Endothelial cell of umbilical vein (primary cell): ENCODE measurements around the gene PLEKHG3. TPM values are rescaled to one million over a fixed set of nuclear protein-coding genes. Genes with fewer than 3 reads are reported as not detected.

Source experiments
- BruUV-seq: library from RNA; stranded (reverse); fragments of 400-500 nt; replicated peaks from 2 replicates; lab custom pipeline; 2021; lab: Mats Ljungman, UMichigan
- CTCF ChIA-PET: fragments of 300-600, 350-600 bp; sonication (Branson Sonifier 250); formaldehyde crosslinking; loops from one replicate; lab custom pipeline; 2021; ENCODE audit warnings: antibody characterized with exemption, inconsistent platforms; lab: Charles Lee
- POLR2A ChIA-PET: fragments of 300-600, 350-600 bp; sonication (Branson Sonifier 250); formaldehyde crosslinking; loops from one replicate; lab custom pipeline; 2021; ENCODE audit warnings: antibody characterized with exemption, inconsistent platforms; lab: Charles Lee
- DNase-seq: peaks from one replicate; pipeline ENCODE4 v3.0.0-alpha.2; 2011; ENCODE audit warnings: low read depth, low spot score
- FAIRE-seq: peaks from 2 replicates; lab custom pipeline; 2011; peaks lifted over from hg19 to GRCh38; lab: Jason Lieb, UNC
- H2AFZ ChIP-seq: 2 replicates; pipeline ENCODE4 v1.6.0; 2012; ENCODE audit warnings: low read depth, low read length, control low read depth, inconsistent platforms
- H3K27ac ChIP-seq: 2 replicates; pipeline ENCODE4 v1.5.1; 2011; ENCODE audit warnings: low read depth, mild to moderate bottlenecking, control low read depth, low read length, moderate library complexity; ENCODE audit not compliant: insufficient read depth
- H3K27me3 ChIP-seq, 2 experiments: 2 replicates each; pipeline versions ENCODE4 v1.6.0 to v1.6.1; 2011; ENCODE audit warnings: low read length in 2 of 2, mixed read lengths in 1 of 2; ENCODE audit not compliant: control insufficient read depth in 2 of 2, insufficient read depth in 2 of 2
- H3K36me3 ChIP-seq, 2 experiments: 2 replicates in 1 of 2; 3 replicates in 1 of 2; pipeline ENCODE4 v1.5.1; 2011; ENCODE audit warnings: low read length in 2 of 2, mild to moderate bottlenecking in 1 of 2, moderate library complexity in 1 of 2; ENCODE audit not compliant: control insufficient read depth in 2 of 2, insufficient read depth in 2 of 2; ENCODE audit errors: extremely low read depth in 1 of 2
- H3K4me1 ChIP-seq: 3 replicates; pipeline ENCODE4 v1.5.1; 2011; ENCODE audit warnings: mild to moderate bottlenecking, low read length; ENCODE audit not compliant: control insufficient read depth, insufficient read depth; ENCODE audit errors: extremely low read depth
- H3K4me2 ChIP-seq: 2 replicates; pipeline ENCODE4 v1.6.1; 2011; ENCODE audit warnings: low read length, control low read depth, mixed read lengths; ENCODE audit not compliant: insufficient read depth
- H3K4me3 ChIP-seq, 3 experiments: fragments of 200-600 bp in 1 of 3; sonication (generic), shearing (Covaris generic) in 1 of 3; replicated peaks in 1 of 3; 2 replicates each; pipeline ENCODE4 v1.5.1; 2011 to 2016; ENCODE audit warnings: control low read depth in 3 of 3, low read length in 3 of 3, mild to moderate bottlenecking in 2 of 3, inconsistent platforms in 1 of 3, low read depth in 1 of 3, moderate library complexity in 1 of 3; ENCODE audit not compliant: insufficient read depth in 1 of 3
- H3K79me2 ChIP-seq: 2 replicates; pipeline ENCODE4 v1.6.0; 2012; ENCODE audit warnings: low read length, inconsistent platforms; ENCODE audit not compliant: control insufficient read depth, insufficient read depth
- H3K9ac ChIP-seq: replicated peaks from 2 replicates; pipeline ENCODE3; 2011; ENCODE audit warnings: low read length, control low read depth; ENCODE audit not compliant: insufficient read depth; ENCODE audit errors: extremely low read depth
- H3K9me1 ChIP-seq: replicated peaks from 3 replicates; pipeline ENCODE4 v1.6.0; 2011; ENCODE audit warnings: mild to moderate bottlenecking, low read length; ENCODE audit not compliant: control insufficient read depth, insufficient read depth; ENCODE audit errors: extremely low read depth
- H3K9me3 ChIP-seq: replicated peaks from 2 replicates; pipeline ENCODE4 v1.5.1; 2012; ENCODE audit warnings: low read length, inconsistent platforms; ENCODE audit not compliant: control insufficient read depth, insufficient read depth
- H4K20me1 ChIP-seq: replicated peaks from 2 replicates; pipeline ENCODE3; 2011; ENCODE audit warnings: mild to moderate bottlenecking, low read length; ENCODE audit not compliant: control insufficient read depth, insufficient read depth; ENCODE audit errors: extremely low read depth
- CTCF ChIP-seq, 2 donors: IDR thresholded peaks; 1 replicate in 1 of 2; 2 replicates in 1 of 2; pipeline ENCODE4 v1.5.1; 2011; ENCODE audit warnings: low read length in 2 of 2, mild to moderate bottlenecking in 2 of 2, moderate library complexity in 2 of 2, control low read depth in 1 of 2, inconsistent platforms in 1 of 2, low read depth in 1 of 2; ENCODE audit not compliant: insufficient read depth in 1 of 2; ENCODE audit errors: extremely low read depth in 1 of 2
- EZH2 ChIP-seq: IDR thresholded peaks from 2 replicates; pipeline ENCODE4 v1.6.1; 2012; ENCODE audit warnings: borderline replicate concordance, low read depth, mild to moderate bottlenecking, moderate library complexity, low read length, inconsistent platforms; ENCODE audit not compliant: severe bottlenecking
- FOS ChIP-seq: IDR thresholded peaks from 2 replicates; pipeline ENCODE4 v1.6.1; 2011; ENCODE audit warnings: mild to moderate bottlenecking, low read length, moderate library complexity, borderline replicate concordance; ENCODE audit not compliant: insufficient read depth
- GATA2 ChIP-seq: IDR thresholded peaks from 2 replicates; pipeline ENCODE4 v1.7.0; 2011; ENCODE audit warnings: low read depth, mild to moderate bottlenecking, moderate library complexity, mixed read lengths, low read length; ENCODE audit not compliant: insufficient read length, insufficient read depth
- JUN ChIP-seq: IDR thresholded peaks from 2 replicates; pipeline ENCODE4 v1.6.1; 2011; ENCODE audit warnings: borderline replicate concordance, low read depth; ENCODE audit not compliant: insufficient read length, insufficient read depth
- MAX ChIP-seq: IDR thresholded peaks from 2 replicates; pipeline ENCODE4 v1.6.1; 2011; ENCODE audit not compliant: insufficient read depth, insufficient read length
- MYC ChIP-seq: IDR thresholded peaks from one replicate; pipeline ENCODE4 v1.6.1; 2011; ENCODE audit warnings: mild to moderate bottlenecking, low read depth, low read length
- POLR2A ChIP-seq: IDR thresholded peaks from 2 replicates; pipeline ENCODE4 v1.6.1; 2012; ENCODE audit warnings: low read depth, mild to moderate bottlenecking, control low read depth, low read length
- POLR2AphosphoS5 ChIP-seq: IDR thresholded peaks from 2 replicates; pipeline ENCODE4 v1.6.1; 2012; ENCODE audit warnings: low read depth, mild to moderate bottlenecking, control low read depth, low read length, moderate library complexity; ENCODE audit not compliant: insufficient read depth
- dilution Hi-C: fragments of 300-500 bp; cut with MboI; formaldehyde crosslinking; loops from one replicate; pipeline ENCODE4 v1.15.0; 2019; ENCODE audit warnings: low sequenced_read_pairs; ENCODE audit not compliant: extremely low pct_ligation_motif_present
- intact Hi-C: fragments of 100-400 bp; cut with micrococcal nuclease; formaldehyde crosslinking; loops from one replicate; pipeline ENCODE4 v1.10.0; 2022
- polyA plus RNA-seq, 4 experiments: library from polyadenylated mRNA; depleted of rRNA in 3 of 4; stranded (reverse) in 3 of 4; unstranded in 1 of 4; fragments of >200 nt; gene quantifications; 2 replicates each; pipeline versions ENCODE4 v1.2.1 to v1.2.3, GENCODE V29; 2011 to 2012; ENCODE audit warnings: missing spikeins in 1 of 4
- total RNA-seq: library from RNA; stranded (reverse); gene quantifications from 2 replicates; pipeline ENCODE4 v1.2.3, GENCODE V29; 2021

The PLEKHG3 gene
- total and polyA plus RNA-seq, 2 donors (not counting 3 experiments of a cell fraction or from before 2014, with no cell fraction given) = 6.6 to 8.0 TPM

- FAIRE-seq = no peak
- no peaks in the 10 kb centered on the region for H3K9me1 ChIP-seq
- peaks cover 0 to 2% of the 10 kb centered on the region in 2 experiments for H3K27me3 ChIP-seq
- no peaks in the 10 kb centered on the region for H3K79me2 ChIP-seq
- dilution Hi-C loops (no loop called here), intact Hi-C loops (no loop called here)
- peaks cover 12% of the 10 kb centered on the region for H3K4me1 ChIP-seq
- H4K20me1 ChIP-seq = no peaks in the 10 kb centered on the region
- BruUV-seq = no TSS peak
- ChIA-PET POLR2A (no interaction called here), CTCF (interaction anchor here (1.3 to 2.2 kb wide), 6 partner anchors 10 to 153 kb away, joined by 5 to 8 read pairs (median 6); partner anchors contain the start of gene PLEKHG3)
- DNase-seq = no peak
- no peak overlapping the region for H3K9ac ChIP-seq
- H3K36me3 ChIP-seq = no peaks in the 10 kb centered on the region
- no peak for TF ChIP-seq POLR2A
- TF ChIP-seq MYC = no peak
- no peak for TF ChIP-seq CTCF (IDR thresholded peaks at IDR 0.05; ENCODE audit: extremely low read depth in 1 of 2, insufficient read depth in 1 of 2, low read depth in 1 of 2, low read length in 2 of 2)
- TF ChIP-seq MAX = no peak
- TF ChIP-seq JUN = no peak
- no peak for TF ChIP-seq FOS
- TF ChIP-seq GATA2 = no peak
- TF ChIP-seq EZH2 = no peak
- no peak for TF ChIP-seq POLR2AphosphoS5
- H3K27ac ChIP-seq = no peak overlapping the region
- no peak overlapping the region for H2AFZ ChIP-seq
- H3K9me3 ChIP-seq = no peaks in the 10 kb centered on the region
- no peak overlapping the region for H3K4me3 ChIP-seq
- no peak overlapping the region for H3K4me2 ChIP-seq
These were observed 53.8 kb downstream of the PLEKHG3 start for GRCh38 chr14:64758025-64758521.
